SW480 (cell line): Measurements from ENCODE around the gene GORASP1.

ENCODE experiments used
- DNase-seq: peaks from one replicate; pipeline ENCODE4 v3.0.0-alpha.2; 2016; ENCODE audit warnings: low spot score

Gene GORASP1

DNA sequence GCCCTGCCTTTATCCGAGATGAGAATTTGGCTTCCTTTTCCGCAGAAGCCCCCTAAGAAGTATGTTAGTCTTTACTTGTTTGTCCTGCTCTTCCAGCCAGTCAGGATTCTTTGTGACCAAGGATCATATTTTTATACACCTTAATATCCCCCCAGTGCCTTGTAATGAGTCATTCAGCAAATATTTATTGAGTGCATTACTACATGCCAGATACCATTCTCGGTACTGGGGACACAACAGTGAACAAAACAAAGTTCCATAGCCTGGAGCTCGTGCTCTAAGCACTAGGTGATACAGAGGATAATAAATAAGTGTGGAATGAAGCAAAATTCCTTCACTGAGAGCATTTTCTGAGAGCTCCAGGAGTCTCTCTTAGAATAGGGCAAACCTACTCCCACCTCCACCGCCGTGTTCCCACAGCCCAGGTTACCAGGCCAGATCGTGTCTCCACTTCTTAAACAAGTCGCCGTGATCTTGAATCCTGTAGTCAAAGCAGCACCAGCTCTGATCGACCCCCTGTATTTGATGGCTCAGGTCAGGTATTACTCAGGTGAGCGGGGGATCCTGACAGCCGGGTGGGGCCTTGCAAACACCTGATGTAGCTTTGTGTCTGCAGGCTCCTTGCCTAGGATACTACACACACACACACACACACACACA lies 18.5 kb upstream of the GORASP1 start:
- peak; percentile 52 for DNase-seq

DNA sequence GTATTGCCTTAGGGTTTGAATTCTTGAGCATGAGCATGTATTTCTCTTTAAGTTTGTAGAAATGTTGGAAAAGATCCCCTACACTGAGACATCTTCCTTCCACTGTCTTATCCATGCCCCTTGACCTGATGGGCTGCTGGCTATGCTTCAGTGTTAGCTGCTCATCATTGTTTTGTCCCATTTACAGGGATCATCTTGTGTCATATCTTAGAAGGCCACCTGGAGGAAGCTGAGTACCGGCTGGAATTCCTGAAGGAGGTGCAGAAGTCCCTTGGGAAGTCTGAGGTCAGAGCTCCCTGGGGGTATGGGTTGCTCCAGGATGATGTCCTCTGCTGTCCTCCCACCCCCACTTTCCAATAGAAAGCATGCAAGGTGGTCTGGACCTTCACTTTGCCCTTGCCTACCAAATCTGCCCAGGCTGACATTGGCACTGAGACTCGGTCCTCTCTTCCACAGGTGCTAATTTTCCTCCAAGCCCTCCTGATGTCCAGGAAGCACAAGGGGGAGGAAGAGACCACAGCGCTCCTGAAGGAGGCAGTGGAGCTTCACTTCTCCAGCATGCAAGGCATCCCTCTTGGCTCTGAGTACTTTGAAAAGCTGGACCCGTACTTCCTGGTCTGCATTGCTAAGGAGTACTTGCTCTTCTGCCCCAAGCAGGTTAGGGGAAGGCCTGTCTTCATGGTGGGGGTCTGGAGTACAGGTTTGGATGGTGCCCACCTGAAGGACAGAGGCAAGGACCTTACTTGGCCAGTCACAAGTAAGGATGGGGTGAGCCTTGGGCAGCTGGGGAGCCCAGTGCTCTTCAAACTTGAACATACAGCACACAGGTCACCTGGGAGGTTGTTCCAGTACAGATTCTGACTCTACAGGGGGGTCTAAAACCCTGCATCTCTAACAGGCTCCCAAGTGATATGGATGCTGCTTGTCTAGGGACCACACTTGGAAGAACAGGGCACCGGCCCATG lies 17.7 kb upstream of the GORASP1 start:
- DNase-seq = no peak

DNA sequence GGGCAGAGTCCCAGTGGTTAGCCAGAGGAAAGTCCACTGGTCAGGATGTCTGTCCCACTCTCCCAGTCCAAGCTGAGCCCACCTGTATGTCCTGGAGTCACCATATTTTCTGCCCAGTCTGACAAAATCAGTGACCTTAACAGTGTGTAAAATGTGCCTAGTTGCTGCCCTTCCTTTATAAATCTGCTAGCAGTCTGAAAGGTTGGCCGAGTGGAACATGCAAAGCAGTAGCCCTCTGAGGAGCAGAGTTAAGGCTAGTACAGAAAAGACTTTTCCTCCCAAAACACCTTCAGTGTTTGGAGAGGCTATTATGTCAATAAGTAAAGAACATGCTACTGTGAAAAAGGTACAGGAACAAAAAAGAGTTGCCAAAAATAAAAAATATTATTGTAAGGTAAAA lies 15.4 kb upstream of the GORASP1 start:
- no peak for DNase-seq

DNA sequence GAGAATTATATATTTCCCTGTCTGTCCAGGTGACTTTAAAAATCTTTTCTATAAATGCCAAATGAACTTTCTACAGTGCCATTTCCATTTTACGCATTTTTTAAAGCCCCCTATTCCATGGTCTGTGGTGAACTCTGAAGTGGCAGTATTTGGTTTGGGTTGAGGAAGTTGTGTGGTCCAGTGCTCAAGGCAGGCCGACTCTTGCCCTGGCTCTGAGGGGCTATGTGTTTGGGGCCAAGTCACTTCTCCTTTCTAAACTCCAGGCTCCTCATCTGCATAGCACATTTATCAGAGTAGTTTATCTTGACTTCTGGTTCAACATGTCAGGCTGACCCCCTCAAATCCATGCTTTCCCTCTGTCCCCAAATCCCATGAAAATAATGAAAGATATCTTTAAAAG lies 14.2 kb upstream of the GORASP1 start:
- no peak for DNase-seq

DNA sequence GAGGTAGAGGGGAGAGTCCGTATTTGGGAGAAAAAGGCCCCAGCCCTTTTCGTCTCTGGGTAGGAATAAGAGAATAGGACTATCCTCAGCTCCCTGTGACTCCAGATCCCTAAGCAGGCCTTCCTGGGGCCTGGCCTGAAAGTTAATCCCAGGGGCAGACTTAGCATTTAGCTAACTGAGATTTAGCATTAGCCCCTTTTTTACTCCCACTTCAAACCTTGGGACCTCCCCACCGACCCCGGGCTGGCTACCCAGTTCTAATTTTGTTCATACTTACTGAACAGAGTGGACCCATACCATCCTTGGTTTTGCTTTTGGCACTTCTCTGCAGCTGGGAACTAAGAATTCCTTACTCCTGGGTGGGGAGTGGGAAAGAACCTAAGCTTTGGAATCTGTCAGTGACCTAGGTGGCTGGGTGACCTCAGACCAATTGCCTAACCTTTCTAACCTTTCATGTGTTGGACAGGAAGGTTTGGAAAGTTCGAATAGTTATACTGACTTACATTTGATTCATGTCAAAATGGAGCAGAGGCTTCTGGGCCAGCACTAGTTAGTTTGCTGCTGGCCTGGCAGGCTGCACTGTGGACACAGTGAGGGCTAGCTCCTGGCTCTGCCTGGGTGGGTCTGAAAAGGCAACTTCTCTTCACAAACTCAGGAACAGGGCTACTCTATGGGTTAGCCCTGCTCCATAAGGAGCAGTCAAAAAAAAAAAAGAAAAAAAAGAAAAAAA lies 11.7 kb upstream of the GORASP1 start:
- no peak for DNase-seq

DNA sequence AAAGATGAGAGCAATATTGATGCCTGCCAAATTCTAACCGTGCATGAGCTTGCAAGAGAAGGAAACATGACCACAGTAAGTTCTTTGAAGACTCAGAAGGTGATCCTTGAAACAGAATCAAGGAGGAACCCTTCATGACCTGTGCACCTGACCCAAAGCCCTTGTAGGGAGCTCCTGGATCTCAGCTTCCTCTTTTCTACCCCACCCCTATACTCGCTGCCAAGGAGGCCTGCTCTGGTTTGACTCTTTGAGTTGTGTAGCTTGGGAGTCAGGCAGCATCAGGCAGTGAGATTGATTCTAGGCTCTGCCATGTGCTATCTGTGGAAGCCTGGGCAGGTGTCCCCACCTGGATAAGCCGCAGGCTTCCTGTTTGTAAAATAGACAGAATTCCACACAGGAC lies 10.7 kb upstream of the GORASP1 start:
- no peak for DNase-seq

DNA sequence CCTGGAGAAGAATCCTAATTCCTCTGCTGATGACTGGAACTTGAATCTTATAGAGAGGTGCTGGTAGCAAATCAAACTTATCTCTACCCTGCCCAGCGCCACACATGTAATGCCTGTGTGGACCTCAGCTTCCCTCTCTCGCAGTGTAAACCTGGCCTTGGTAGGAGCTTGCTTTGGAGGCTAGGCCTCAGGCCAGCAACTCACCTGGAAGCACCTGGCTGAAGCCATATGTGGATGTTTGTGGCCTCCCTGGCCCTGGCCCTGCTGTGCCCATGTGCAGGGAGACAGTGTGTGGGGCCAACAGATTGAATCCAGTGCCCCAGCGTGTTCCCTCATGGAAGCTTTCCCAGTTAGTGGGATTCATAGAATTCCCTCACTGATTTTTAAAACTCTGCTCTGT lies 8.4 kb upstream of the GORASP1 start:
- no peak for DNase-seq

DNA sequence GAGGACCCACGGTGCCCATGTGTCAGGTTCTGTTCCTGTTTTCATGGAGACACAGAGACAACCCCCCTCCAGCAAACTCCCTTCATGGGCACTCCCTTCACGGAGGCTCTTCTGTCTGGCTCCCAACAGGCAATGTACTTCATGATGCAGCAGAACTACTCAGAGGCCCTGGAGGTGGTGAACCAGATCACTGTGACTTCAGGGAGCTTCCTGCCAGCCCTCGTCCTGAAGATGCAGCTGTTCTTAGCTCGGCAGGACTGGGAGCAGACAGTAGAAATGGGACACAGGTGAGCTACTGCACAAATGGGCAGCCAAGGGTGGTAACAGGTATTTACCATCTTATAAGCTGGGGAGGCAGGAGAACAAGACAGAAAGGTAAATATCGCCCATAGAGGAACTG lies 7.0 kb upstream of the GORASP1 start:
- DNase-seq = no peak

DNA sequence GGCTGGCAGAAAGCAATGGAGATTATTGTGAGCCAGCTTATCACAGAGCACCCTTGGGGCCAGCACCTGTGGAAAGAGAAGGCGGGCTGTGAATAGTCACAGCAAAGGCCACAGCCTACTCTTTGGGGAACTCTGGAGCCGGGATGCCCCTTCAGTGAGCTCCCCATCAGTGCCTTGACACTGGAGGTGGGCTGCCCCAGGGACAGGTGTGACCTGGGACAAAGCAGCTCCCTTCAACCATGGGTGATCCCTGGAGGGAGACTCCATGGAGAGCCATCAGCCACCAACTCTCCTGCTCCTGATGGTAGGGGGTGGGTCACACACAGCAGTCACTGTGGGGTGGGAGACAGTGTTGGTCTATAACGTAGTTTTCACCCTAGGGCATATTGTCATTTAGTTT lies 5.9 kb upstream of the GORASP1 start:
- no peak for DNase-seq

DNA sequence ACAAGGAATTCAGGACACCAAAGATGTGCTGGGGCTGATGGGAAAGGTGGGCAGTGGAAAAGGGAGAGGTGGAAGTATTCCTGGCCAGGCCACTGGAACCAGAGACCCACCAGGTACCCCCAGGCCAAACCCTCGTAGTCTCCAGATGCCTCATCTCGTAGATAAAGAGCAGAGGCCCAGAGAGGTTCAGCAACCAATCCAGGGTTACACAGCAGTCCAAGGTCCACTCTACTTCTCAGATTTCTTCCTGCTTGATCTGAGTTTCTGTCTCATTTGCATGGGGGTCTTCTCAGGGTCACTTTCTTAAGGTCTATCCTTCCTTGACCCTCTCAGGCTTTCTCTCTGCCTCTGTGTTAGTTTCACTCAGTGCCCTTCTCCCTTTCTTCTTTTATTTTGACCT lies 5.1 kb upstream of the GORASP1 start:
- DNase-seq = no peak

DNA sequence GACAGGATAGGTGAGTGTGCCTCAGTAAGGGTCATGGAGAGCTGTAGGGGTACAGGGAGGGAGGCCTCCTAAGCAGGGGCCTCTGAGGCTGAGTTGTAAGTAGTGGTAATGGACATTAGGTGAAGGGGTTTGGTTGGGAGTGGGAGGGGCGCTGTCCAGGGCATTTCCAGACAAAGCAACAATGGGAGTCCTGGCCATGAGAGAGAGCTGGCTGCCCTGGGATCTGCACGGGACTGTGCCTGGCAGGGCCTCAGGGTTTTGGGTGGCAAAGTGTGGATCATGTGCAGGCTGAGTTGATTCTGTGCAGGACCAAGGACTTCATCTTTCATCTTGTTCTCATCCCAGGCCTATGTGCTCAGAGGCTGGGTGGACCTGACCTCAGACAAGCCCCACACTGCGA lies 4.7 kb upstream of the GORASP1 start:
- no peak for DNase-seq

DNA sequence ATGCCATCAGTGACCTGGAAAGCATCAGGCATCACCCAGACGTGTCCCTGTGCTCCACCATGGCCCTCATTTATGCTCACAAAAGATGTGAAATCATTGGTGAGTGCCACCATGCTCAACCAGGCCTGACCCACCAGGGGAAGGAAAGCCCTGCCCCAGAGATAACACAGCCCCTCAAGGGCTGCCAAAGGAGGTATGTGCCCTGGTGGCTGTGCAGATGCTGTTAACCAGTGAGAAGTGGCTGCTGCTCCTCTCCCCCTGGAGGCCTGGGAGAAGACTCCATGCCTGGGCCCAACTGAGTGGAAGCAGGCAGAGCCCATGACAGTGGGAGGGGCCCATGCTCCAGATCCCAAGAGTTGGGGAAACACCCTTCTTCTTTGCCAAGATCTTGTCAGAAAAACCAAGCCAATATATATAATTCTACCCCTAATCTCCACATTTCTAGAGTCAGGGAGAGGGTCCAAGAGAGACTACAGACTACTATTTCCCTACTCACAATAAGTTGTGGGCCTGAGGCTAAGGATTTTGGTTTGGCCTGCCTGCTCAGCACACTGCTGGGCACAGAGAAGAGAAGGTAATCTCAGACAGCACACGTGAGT lies 2.7 kb upstream of the GORASP1 start:
- DNase-seq = no peak

DNA sequence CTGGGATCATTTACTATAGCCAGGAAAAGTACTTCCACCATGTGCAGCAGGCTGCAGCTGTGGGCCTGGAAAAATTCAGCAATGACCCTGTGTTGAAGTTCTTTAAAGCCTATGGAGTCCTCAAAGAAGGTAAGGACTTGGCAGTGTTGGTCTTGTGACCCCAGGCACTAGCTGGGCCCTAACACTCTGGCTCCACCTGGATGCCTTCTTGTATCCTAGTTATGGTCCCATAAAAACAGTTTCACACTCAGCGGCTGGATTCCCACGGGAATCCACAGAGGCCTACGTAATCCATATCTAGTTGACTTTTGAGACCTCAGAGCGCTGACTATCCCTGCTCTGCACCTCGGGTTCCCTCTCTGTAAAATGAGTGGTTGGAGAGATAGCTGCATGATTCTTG lies 1.7 kb upstream of the GORASP1 start:
- DNase-seq = no peak

DNA sequence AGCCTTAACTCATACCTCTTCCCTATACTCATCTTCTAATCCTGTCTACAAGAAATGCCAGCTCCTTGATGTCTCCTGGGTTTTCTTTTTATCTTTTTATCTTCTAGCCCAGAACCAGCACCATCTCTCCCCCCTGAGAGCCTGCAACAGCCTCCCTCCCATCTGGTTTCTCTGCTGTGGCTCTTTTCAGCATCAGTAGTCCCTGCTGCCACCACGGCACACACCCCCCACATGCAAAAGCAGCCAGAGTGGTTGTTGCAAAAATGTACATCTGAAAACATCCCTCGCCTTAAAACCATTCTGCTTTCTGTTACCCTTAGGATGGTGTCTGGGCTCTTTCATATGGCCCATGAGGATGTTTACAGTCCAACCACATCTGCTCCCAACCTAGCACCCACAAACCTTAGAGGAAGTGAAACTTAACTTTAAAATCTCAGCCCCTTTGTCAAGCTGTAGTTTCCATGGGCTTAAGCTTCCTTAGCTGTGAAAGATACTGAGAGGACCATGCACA lies 828 bp upstream of the GORASP1 start:
- no peak for DNase-seq

DNA sequence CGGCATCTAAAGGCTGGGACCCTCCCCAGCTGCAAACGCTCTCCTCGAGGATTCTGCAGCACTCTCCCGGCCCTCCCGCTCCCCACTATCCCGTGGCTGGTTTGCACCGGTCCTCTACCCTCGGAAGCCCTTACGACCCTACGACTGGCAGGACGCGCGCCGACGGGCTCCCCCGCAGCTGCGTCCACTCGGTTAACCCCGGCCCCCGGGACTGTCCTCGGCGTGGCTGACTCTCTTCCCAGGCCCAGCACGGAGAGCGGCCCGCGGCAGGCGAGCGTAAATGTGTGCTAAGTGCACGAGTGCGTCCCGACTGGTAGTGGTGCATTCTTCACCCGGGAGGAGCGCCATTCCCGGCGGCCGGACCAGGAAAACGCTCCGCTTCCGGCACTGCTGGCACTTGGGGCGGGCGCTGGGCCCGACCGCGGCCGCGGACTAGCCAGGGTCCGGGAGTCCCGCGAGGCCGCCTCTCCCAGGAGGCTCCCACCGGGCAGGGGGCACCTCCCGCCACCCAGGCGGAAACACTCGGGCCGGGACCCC lies 508 bp downstream of the GORASP1 start:
- DNase-seq = peak; percentile 46

DNA sequence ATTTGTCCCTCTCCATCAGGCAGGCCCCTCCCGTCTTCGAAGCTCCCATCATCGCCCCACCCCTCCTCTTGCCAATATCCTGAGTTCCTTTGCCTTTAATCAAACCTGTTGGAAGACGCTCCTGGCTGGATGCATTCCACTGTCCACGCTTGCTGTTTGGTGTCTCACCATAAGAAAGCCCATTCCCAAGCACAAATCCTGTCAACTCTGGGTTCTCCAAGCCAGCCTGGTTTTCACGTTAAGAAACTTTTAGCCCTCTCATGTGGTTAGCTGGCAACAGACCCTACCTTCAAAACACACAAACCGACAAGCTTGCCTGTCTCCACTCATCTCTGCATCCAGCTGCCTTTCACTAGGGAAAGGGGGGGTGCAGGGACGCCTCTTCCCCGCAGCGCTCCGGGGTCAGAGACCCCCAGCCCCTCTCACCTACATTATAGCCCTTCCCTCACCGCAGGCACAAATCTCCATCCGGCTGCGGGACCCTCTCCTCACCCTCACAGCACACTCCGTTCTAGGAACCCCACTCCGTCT lies 1.1 kb downstream of the GORASP1 start:
- DNase-seq = peak; percentile 17

DNA sequence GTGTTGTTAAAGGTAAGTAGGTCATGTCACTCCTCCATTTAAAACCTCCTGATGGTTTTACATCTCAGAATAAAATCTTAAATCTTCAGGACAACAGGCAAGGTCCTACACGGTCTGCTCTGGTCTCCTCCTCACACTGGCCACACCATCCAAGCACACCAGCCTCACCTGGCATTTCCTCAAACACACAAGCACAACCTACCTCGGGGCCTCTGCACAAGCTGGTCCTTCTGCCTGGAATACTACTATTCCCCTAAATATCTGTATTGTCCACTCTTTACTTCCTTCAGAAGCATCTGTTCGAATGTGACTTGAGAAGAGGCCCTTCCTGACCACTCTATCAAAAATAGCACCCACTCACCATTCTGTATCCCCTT lies 1.8 kb downstream of the GORASP1 start:
- DNase-seq = no peak

DNA sequence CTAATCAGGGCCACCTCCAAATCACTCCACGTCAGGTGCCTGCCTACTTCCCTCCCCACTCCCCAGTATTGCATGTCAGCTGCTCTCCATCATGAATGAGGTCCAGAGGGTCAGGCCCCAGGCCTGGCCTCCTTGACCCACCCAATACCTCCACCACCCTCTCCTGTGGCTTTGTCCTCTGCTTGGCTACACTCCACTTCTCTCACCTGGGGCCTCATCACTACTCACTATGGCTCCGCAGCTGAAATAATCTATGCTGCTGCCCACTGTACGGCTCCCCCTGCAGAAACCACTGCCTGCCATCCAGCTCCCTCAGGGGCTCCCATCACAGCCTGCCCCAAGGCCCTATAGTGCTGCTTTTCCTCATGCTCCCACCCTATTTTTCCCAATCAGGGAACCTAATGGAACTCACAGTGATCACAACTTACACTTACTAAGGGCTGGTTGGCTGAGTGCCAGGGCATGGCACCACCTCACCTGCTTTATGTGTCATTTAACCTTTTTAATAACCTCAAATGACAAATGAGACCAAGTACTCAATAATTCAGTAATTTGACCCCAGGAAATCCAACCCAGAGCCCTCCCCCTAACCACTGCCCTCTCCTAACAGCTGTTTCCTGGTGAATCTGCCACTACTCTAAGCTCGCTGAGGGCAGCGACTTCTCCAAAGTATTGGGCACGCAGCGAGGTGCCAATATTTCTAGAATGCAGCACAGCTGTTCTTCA lies 2.3 kb downstream of the GORASP1 start:
- DNase-seq = no peak

DNA sequence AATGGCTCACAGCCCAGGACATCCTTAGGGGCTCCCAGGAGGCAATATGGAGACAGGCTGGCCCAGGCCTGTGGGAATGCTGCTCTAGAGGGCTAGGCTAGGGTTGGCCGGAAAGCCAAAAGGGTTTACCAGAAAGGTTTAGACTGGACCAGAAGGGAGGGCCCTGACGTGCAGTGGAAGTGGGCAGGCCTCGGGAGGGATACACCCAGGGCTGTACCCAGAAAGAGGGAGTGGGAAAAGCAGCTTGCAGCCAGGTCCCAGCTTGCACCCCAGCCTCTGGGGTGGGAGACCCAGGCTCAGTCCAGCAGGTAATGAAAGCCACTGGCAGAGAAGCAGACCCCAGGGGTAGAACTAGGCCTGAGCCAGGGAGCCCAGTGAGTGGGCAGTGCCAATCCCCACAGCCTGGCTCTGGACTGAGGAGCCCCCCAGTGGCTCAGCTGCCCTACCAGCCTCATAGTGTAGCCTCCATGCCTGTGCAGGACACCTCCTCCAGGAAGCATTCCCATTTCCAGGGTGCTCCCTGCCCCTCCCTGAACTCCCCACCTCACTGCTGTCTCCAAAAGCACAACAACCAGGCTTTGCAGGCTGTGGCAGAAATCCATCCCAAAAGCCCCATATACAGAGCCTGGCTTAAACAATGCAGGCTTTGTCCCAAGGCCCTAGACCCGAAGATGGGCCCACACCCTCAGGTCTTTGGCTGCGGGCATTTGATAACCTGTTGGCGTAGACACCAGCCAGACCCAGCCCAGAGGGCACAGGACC lies 3.5 kb downstream of the GORASP1 start:
- DNase-seq = no peak

DNA sequence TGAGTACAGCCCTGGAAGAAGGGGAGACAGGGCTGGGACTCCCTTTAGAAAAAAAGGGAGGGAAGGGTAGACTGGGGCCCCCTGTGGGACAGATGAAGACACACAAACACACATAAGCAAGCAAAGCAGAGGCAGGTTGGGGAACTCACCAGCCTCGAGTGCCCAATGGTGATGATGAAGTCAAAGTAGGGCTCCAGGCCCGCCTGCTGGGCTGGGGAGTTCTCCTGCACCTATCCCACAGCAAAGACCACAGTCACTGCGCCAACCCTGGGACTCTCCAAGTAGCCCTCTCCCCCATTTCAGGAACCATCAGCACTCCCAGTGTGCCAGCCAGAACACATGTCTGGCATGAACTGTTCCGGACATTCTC lies 4.1 kb downstream of the GORASP1 start:
- DNase-seq = no peak
